Subcutaneous adipose tissue (tissue), 4 donors: ENCODE measurements around the gene TNS1. TPM values are rescaled to one million over a fixed set of nuclear protein-coding genes. Genes with fewer than 3 reads are reported as not detected.

ENCODE experiments used
- CTCF ChIP-seq: fragments of 450-650 bp; IDR thresholded peaks from one replicate; pipeline ENCODE4 v1.5.1; 2016; ENCODE audit warnings: low read depth, mild to moderate bottlenecking, control low read depth, antibody characterized with exemption, moderate library complexity
- total RNA-seq, 4 donors: library from RNA; depleted of rRNA; stranded (reverse); fragments of >200 nt; gene quantifications; one replicate each; pipeline ENCODE4 v1.1.0, GENCODE V29; 2016

Gene TNS1
- total RNA-seq, 4 donors from 2014 or later: 310 to 1,168 (median 450) TPM

- TF ChIP-seq CTCF: no peak
These were observed 149.4 kb downstream of the TNS1 start for GRCh38 chr2:217853301-217853881.

- TF ChIP-seq CTCF: no peak
These were observed 150.1 kb downstream of the TNS1 start for GRCh38 chr2:217852555-217853211.

GRCh38 chr2:217851191-217852020 lies 151.4 kb downstream of the TNS1 start:
- no peak for TF ChIP-seq CTCF

- TF ChIP-seq CTCF: no peak
These were observed 153.4 kb downstream of the TNS1 start for GRCh38 chr2:217849154-217849975.

- TF ChIP-seq CTCF: no peak
These were observed 154.3 kb downstream of the TNS1 start for GRCh38 chr2:217848351-217848957.

- TF ChIP-seq CTCF: no peak
These were observed 155.0 kb downstream of the TNS1 start for GRCh38 chr2:217847552-217848350.
